Calu3 (cell line): ENCODE measurements around the gene CCIN. TPM values are rescaled to one million over a fixed set of nuclear protein-coding genes. Genes with fewer than 3 reads are reported as not detected.

ENCODE experiments used
- BruUV-seq: library from RNA; stranded (reverse); fragments of 400-500 nt; replicated peaks from 2 replicates; lab custom pipeline; 2021; lab: Mats Ljungman, UMichigan
- CTCF ChIA-PET: fragments of 300-600 bp; sonication (Branson Sonifier 250); formaldehyde crosslinking; loops from one replicate; lab custom pipeline; 2022; ENCODE audit warnings: antibody characterized with exemption; lab: Charles Lee
- DNase-seq: peaks from one replicate; pipeline ENCODE4 v3.0.0; 2022
- H3K27ac Mint-ChIP-seq: one replicate; pipeline ENCODE4 v1.8.0; 2022; ENCODE audit warnings: mixed read lengths; ENCODE audit not compliant: unreplicated experiment
- H3K27me3 Mint-ChIP-seq: one replicate; pipeline ENCODE4 v1.8.0; 2022; ENCODE audit warnings: mixed read lengths; ENCODE audit not compliant: unreplicated experiment
- H3K36me3 Mint-ChIP-seq: one replicate; pipeline ENCODE4 v1.8.0; 2022; ENCODE audit warnings: mild to moderate bottlenecking, moderate library complexity, mixed read lengths; ENCODE audit not compliant: insufficient read depth, unreplicated experiment
- H3K4me1 Mint-ChIP-seq: one replicate; pipeline ENCODE4 v1.8.0; 2022; ENCODE audit warnings: mild to moderate bottlenecking, low read depth, mixed read lengths; ENCODE audit not compliant: unreplicated experiment
- H3K4me3 Mint-ChIP-seq: one replicate; pipeline ENCODE4 v1.8.0; 2022; ENCODE audit warnings: mild to moderate bottlenecking, low read depth, moderate library complexity, mixed read lengths; ENCODE audit not compliant: unreplicated experiment
- H3K9me3 Mint-ChIP-seq: one replicate; pipeline ENCODE4 v1.8.0; 2022; ENCODE audit warnings: low read depth, mixed read lengths; ENCODE audit not compliant: unreplicated experiment
- intact Hi-C: fragments of 100-400 bp; cut with micrococcal nuclease; formaldehyde crosslinking; loops from one replicate; pipeline ENCODE4 v1.10.0; 2022; ENCODE audit not compliant: unreplicated experiment
- total RNA-seq: library from RNA; stranded (reverse); gene quantifications from 2 replicates; pipeline ENCODE4 v1.2.3, GENCODE V29; 2022
- TF ChIP-seq, protein P1 (sequence below): fragments of 200-600 bp; IDR thresholded peaks from one replicate; pipeline ENCODE4 v1.8.0; 2022; ENCODE audit warnings: antibody characterized with exemption; ENCODE audit not compliant: unreplicated experiment

The CCIN gene
- total RNA-seq, 1 experiment from 2014 or later: not detected

- TF ChIP-seq, protein P1, sequence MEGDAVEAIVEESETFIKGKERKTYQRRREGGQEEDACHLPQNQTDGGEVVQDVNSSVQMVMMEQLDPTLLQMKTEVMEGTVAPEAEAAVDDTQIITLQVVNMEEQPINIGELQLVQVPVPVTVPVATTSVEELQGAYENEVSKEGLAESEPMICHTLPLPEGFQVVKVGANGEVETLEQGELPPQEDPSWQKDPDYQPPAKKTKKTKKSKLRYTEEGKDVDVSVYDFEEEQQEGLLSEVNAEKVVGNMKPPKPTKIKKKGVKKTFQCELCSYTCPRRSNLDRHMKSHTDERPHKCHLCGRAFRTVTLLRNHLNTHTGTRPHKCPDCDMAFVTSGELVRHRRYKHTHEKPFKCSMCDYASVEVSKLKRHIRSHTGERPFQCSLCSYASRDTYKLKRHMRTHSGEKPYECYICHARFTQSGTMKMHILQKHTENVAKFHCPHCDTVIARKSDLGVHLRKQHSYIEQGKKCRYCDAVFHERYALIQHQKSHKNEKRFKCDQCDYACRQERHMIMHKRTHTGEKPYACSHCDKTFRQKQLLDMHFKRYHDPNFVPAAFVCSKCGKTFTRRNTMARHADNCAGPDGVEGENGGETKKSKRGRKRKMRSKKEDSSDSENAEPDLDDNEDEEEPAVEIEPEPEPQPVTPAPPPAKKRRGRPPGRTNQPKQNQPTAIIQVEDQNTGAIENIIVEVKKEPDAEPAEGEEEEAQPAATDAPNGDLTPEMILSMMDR: no peak
- H3K4me1 Mint-ChIP-seq: peaks cover 20% of the 10 kb centered on the region
- intact Hi-C loops: no loop called here
- H3K9me3 Mint-ChIP-seq: no peaks in the 10 kb centered on the region
- no TSS peak for BruUV-seq
- peak overlapping the region; percentile 77 for H3K27ac Mint-ChIP-seq
- CTCF ChIA-PET: no interaction called here
- DNase-seq: no peak
- peaks cover 30% of the 10 kb centered on the region for H3K36me3 Mint-ChIP-seq
- H3K27me3 Mint-ChIP-seq: no peaks in the 10 kb centered on the region
- peak overlapping the region; percentile 83 for H3K4me3 Mint-ChIP-seq
Observed at GRCh38 chr9:36193023-36193422, 23.8 kb downstream of the CCIN start.

DNA sequence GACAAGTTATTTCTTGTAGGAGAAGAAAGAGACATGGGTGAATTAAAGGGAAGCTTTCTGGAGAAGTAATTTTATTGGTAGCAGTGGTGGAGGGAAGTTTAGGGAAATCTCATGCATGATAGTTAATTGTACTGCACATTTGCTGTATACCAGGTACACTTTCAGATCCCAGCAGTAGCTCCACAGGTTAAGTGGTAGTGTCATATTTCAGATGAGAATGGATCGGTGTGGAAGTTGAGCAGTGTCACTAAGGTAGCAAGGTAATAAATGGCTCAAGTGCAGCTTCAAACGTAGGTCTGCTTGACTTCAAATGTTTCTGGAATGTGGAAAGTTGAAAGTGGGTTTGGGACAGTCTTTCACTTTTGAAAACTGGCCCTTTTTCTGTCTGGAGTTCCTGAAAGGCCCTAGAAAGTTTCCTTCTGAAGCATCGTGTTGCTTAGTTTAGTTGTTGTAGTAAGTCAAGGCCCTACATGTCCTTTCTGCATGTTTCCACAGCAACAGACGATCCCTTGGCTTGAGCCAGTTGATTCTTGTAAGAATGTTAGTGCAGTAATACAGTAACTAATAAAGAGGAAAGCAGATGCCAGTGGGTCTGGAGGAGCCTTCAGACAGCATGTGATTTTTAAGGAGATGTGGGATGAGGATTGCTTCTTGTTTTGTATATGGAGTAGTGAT is 25.3 kb downstream of the CCIN start:
- TF ChIP-seq, protein P1: no peak
- Mint-ChIP-seq H3K4me3 (peak overlapping the region; percentile 83), H3K27ac (no peak overlapping the region), H3K9me3 (no peaks in the 10 kb centered on the region), H3K4me1 (peaks cover 20% of the 10 kb centered on the region), H3K27me3 (no peaks in the 10 kb centered on the region), H3K36me3 (peaks cover 30% of the 10 kb centered on the region)
- no TSS peak for BruUV-seq
- intact Hi-C loops: no loop called here
- CTCF ChIA-PET: no interaction called here
- no peak for DNase-seq

- Mint-ChIP-seq H3K27me3 (no peaks in the 10 kb centered on the region), H3K27ac (no peak overlapping the region), H3K9me3 (no peaks in the 10 kb centered on the region), H3K4me3 (no peak overlapping the region), H3K36me3 (peaks cover 4% of the 10 kb centered on the region), H3K4me1 (no peaks in the 10 kb centered on the region)
- no TSS peak for BruUV-seq
- DNase-seq: peak; percentile 6
- CTCF ChIA-PET: no interaction called here
- TF ChIP-seq, protein P1: no peak
- intact Hi-C loops: no loop called here
Observed at GRCh38 chr9:36204906-36205547, 35.8 kb downstream of the CCIN start.

- TF ChIP-seq, protein P1: no peak
- Mint-ChIP-seq H3K27me3 (no peaks in the 10 kb centered on the region), H3K36me3 (peaks cover 4% of the 10 kb centered on the region), H3K9me3 (no peaks in the 10 kb centered on the region), H3K4me1 (no peaks in the 10 kb centered on the region), H3K4me3 (no peak overlapping the region), H3K27ac (no peak overlapping the region)
- intact Hi-C loops: no loop called here
- CTCF ChIA-PET: no interaction called here
- no TSS peak for BruUV-seq
- no peak for DNase-seq
Observed at GRCh38 chr9:36207016-36207415, 37.8 kb downstream of the CCIN start.
